DOHH2 (cell line): ENCODE measurements around the gene LRTM2.

ENCODE experiments used
- EZH2phosphoT487 ChIP-seq: fragments of 200-600 bp; sonication (generic); IDR thresholded peaks from 2 replicates; pipeline ENCODE4 v1.6.1; 2017; ENCODE audit warnings: borderline replicate concordance, mild to moderate bottlenecking, antibody characterized with exemption, low read length, moderate library complexity, mixed read lengths
- TF ChIP-seq, protein P1 (sequence below): fragments of 200-600 bp; sonication (generic); IDR thresholded peaks from one replicate; pipeline ENCODE4 v1.5.1; 2014; ENCODE audit warnings: antibody characterized with exemption, mild to moderate bottlenecking, low read depth, low read length; ENCODE audit not compliant: poor library complexity, severe bottlenecking

DNA sequence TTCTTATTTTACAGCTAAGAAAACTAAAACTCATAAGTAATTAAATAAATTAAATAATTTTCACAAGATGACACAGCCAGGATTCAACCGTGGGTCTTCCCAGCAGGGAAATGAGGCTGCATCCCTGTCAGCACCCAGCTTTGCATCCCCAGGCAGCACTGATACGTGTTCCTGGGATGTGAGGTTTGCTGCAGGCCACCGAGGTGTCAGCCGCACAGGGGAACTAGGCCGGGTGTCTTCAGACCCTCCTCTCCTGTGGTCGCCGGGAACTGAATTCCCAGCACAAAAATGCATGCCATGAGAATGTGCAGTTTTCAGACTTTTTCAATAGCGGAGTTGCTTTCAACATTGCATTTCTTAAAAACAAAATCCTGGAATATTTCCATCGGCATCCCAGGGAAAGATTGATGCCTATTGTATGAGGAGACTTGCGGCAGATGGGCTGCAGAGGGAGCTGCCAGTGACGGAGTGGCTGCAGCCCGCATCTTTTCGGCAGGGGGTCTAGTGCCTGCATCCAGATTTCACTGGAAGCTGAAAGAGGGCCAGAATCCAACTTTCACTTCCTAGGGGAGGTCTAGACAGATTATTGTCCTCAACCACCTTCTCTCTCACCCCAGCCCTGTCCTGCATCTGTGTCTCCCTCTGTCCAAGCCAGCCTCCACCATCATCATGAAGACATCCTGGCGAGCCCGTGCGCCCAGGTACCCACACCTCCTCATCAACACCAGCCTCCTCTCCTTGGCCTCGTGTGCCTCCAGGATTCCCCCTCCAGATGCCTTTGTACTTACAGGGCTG is 12.6 kb downstream of the LRTM2 start:
- TF ChIP-seq, protein P1, sequence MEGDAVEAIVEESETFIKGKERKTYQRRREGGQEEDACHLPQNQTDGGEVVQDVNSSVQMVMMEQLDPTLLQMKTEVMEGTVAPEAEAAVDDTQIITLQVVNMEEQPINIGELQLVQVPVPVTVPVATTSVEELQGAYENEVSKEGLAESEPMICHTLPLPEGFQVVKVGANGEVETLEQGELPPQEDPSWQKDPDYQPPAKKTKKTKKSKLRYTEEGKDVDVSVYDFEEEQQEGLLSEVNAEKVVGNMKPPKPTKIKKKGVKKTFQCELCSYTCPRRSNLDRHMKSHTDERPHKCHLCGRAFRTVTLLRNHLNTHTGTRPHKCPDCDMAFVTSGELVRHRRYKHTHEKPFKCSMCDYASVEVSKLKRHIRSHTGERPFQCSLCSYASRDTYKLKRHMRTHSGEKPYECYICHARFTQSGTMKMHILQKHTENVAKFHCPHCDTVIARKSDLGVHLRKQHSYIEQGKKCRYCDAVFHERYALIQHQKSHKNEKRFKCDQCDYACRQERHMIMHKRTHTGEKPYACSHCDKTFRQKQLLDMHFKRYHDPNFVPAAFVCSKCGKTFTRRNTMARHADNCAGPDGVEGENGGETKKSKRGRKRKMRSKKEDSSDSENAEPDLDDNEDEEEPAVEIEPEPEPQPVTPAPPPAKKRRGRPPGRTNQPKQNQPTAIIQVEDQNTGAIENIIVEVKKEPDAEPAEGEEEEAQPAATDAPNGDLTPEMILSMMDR: no peak
- TF ChIP-seq EZH2phosphoT487: no peak
